Measurements from ENCODE around the gene EDC3.

The EDC3 gene

DNA sequence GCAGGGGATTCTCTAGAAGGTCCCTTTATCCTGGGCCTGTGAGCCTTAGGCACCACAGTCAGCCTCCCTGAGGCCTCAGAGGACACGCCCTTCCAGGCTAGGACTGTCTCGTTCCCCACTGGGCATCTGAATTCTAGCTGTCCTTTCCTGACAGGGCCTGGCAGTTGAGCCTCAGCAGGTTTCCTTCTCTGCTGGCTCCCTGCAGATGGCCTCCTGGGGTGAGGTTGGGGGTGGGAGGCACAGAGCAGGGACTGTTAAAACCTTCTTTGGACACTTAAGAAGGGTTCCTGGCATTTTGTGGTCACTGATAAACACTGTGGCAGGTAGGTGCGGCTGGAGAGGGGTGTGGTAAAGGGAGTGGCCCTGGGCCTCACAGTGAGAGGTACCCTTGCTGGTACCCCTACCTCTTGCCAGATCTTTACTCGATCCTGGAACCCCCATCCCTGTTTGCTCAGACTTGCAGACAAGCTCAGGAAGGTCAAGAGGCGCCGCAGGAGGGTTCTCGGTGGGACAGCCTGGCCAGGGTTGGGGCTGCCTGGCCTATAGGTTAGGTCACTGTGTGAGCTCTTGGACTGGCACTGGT, 71.7 kb downstream of the EDC3 start:
- DNase-seq = no peak

DNA sequence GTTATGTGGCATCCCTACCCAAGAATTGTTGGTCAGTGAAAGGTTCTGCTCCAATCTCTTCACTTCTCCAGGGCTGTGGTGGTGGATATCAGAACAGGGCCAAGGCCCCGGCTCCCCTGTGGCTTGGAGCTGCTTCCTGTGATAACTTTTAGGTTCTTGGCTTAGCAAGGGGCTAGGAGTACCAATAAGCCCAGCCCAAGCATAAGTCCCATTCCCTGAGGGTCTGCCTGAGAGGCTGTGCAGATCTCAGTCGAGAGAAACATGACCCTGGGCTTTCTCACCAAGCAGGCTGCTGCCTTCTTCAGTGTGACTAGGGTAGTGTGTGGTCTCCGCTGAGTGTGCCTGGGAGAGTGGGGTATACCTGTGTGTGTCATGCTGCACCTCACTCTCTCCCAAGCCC, 73.1 kb downstream of the EDC3 start:
- no peak for DNase-seq

DNA sequence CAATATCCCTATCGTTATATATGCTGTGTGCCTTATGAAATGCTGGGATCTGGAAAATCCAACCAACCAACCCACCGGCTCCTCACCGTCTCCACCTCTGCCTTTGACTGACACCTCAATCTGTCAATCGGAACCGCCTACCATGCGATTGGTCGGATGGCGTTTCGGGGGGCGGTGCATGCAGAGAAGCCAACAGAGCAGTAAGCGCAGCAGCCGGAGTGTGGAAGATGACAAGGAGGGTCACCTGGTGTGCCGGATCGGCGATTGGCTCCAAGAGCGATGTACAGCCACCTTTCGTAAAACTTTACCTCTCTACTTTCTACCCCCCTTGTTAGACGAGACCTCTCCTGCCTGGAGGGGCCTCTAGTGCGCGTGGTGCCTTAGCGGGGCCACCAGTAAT, 73.9 kb downstream of the EDC3 start:
- no peak for DNase-seq

DNA sequence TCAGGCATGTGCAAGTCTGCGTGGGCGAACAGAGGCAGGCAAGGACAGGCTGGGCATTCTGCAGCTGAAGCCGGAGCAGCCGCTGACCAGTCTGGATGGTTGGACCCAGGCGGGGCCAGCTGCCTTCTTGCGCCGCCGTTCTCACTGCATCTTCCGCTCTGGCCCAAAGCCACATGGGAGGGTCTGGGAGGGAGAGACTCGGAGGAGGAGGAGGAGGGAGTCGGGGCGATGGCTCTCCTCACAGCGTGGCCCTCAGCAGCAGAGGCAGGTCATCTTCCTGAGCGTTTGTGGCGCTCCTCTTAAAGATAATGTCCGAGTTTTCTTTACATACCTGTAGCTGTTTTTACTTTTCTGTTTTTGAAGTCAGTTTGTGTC, 74.3 kb downstream of the EDC3 start:
- no peak for DNase-seq

GRCh38 chr15:74620636-74621545, 74.9 kb downstream of the EDC3 start:
- DNase-seq = peak; percentile 80

GRCh38 chr15:74619916-74620635, 75.7 kb downstream of the EDC3 start:
- no peak for DNase-seq

- no peak for DNase-seq
Observed at GRCh38 chr15:74618841-74619596, 76.8 kb downstream of the EDC3 start.

DNA sequence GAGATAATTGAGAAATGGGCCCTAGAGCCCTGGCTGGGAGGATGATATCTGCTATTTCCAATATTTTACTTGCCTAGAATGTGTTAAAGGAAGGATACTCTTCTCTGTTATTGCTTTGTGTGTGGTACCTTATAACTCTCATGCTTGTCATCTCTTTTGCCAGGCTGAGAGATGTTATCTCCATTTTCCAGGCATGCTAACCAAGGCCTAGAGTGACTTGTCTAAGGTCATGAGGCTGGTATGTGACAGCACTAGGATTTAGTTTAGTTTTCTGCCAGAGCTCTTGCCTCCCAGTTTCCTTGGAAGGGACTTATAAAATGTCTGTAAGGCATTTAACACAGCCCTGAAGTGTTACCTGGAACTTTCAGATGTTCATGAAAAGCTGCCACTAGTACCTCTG, 78.8 kb downstream of the EDC3 start:
- DNase-seq = no peak

DNA sequence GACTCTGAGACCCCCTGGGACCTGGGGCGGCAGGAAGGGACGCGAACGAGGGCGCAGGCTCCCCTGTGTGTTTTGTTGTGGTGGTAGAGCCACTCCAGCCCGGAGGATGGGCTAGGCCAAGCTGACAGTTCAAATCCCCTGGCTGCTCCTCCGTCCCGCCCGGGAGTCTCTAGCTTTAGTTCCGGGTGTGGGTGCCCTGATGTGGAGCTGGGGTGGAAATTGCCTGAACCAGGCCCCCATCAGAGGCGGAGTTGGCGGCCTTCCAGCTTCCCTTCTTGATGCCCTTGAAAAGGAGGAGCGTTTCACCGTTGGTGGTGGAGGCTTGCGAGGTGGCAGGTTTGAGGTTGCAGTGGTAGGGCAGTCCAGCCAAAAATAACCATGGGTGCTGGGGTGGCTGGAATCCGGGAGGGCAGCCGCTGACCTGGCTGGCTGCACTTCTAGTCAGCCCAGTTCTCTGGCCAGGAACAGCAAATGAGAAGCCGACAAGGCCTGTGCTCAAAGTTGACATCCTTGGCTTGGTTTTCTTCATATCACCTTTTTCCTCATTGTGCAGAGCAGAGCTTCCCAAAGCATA, 79.4 kb downstream of the EDC3 start:
- DNase-seq = peak; percentile 67

GRCh38 chr15:74615508-74616365, 80.1 kb downstream of the EDC3 start, which contains the start of gene CLK3:
TSS of gene CLK3 (plus strand) at chr15:74615836. CDS start at chr15:74619197, 3,361 bp downstream.
- peak; percentile 96 for DNase-seq

DNA sequence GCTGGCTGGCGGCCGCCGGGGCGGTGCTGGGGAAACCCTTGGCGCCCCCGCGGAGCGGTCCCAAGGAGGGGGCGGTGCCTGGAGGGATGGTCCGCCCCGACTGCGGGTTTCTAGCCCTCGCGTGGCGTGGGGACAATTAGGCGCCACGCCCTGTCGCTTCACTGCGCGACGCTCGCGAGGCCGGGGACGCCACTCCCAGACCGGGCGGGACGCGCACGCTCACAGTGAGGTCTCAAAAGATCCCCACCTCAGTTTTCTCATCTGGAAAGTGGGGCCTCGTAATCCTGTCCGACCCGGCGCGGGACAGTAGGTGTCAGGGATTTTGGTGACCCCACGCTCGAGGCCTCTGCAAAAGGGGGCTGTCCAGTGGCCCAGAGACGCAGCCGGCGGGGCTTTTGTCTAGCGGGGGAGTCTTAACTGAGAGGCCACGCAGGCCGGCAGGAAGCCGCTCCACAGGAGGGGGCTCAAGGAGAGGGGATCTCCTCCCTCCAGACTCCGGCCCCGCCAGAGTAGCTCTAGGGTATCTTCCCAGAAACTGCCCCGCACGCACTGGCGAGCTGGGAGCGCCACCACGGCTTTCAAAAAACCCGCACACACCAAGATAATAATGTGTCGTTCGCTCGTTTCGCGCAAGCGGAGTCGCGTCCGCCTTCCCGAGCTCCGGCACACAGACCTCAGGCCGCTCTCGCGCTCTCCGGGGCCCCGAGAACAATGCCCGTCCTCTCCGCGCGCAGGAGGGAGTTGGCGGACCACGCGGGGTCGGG, 80.9 kb downstream of the EDC3 start:
- DNase-seq = peak; percentile 88

DNA sequence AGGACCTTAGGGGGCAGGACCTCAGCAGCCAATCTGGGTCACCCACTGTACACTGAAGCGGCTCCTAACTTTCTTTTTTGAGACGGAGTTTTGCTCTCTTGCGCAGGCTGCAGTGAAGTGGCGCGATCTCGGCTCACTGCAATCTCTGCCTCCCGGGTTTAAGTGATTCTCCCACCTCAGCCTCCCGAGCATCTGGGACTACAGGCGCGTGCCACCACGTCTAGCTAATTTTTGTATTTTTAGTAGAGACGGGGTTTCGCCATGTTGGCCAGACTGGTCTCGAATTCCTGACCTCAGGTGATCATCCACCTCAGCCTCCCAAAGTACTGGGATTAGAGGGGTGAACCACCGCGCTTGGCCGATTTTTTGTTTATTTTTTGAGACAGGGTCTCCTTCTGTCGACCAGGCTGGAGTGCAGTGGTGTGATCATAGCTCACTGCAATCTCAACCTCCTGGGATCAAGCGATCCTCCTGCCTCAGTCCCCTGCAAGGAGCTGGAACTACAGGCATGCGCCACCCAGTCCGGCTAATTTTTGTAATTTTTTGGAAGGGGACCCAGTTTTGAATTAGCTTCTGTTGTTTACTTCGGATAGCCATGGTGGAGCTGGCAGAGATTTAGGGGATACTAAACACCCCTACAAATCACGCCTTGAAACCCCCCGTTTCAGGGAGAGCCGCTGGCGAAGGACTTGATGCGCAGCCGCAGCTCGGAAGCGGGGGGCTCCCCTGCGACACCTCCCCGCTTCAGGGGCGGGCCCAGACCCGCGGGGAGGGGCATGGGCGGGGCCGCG, 81.7 kb downstream of the EDC3 start:
- no peak for DNase-seq

DNA sequence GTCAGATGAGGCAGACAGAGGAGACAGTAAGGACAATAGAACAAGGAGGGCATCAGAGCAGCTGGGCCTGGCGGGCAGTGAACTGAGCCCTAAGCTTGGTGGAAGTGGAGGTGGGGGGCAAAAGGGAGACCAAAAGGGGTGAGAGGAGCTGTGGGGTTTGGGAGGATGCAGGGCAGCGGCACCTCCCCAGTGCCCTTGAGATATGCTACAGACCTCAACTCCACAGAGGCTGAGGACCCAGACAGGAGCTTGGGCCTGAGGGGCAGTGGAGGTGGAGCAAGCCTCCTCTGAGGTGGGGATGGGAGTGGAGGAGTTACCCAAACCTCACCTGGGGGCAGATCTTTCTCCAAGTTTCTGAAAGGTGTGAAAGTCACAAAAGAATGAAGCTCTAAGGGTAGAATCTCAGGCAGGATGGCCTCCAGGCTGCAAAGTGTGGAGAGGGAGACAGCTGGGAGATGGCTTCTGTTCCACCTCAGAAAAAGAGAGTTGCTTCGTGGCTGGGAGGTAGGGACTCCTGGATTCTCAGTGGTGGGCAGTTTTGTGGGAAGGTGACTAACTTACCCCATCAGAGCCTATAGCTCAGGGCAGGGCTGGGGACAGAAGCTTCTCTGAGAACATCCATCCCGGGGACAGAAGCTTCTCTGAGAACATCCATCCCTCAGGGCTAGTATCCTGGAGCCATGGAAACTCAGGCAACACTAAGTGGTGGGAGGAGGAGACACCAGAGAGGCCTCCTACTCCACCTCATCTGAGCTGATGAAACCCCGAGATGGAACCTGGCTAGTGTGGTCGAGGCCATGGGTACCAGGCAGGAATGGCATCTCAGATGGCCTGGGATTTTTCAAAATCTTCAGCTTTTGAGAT, 82.5 kb downstream of the EDC3 start:
- no peak for DNase-seq

- no peak for DNase-seq
Observed at GRCh38 chr15:74612677-74613076, 83.1 kb downstream of the EDC3 start.

DNA sequence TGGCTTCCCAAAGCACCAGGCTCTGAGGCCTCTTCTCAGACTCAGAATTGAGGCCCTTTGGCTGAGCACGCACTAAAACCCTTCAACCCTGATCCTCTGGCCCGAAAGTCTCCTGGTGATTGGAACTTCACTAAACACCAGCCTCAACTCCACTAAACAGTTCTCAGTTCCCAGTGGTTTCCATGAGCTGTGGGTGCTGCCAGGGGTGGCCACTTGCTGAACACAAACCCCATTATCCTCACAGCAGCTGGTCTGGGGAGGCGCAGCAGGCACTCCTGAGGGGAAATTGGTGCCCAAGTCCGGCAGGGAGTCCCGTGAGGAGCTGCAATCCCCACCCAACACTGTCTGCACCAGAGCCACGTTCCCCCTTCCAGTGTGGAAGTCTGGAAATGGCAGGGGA, 84.0 kb downstream of the EDC3 start:
- no peak for DNase-seq

DNA sequence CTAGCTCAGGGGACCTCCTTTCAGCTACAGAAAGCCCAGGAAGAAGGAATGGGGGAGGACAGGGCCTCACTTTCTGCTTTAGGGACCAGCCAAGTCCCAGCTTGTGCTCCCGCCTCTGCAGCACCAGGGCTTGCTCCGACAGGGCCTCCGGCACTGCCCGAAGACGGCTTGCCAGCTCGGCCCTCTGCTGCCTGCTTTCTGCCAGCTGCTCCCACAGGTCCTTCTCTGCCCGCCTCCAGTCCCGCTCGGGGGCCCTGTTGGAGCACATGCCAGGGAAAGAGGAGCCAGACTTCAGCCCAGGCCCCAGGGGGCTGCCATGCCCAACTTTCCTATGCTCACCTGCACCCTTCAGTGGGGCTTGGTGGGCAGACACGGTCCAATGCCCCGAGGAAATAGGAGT, 84.5 kb downstream of the EDC3 start:
- no peak for DNase-seq

GRCh38 chr15:74610302-74610951, 85.4 kb downstream of the EDC3 start:
- DNase-seq = no peak

GRCh38 chr15:74609938-74610301, 85.9 kb downstream of the EDC3 start:
- DNase-seq = no peak

- no peak for DNase-seq
Observed at GRCh38 chr15:74608786-74609185, 87.0 kb downstream of the EDC3 start.
